NCI-H460 (cell line): ENCODE data around the gene DAAM2. TPM values are rescaled to one million over a fixed set of nuclear protein-coding genes. Genes with fewer than 3 reads are reported as not detected.

Source experiments
- DNase-seq: peaks from one replicate; pipeline ENCODE4 v3.0.0-alpha.2; 2016; ENCODE audit warnings: low read depth; ENCODE audit errors: extremely low read depth
- total RNA-seq: library from RNA; depleted of rRNA; stranded (reverse); fragments of >200 nt; shearing (Covaris generic); gene quantifications from 2 replicates; pipeline ENCODE4 v1.2.3, GENCODE V29; 2014

DAAM2 gene
- total RNA-seq, 1 experiment from 2014 or later, result not detected

DNA sequence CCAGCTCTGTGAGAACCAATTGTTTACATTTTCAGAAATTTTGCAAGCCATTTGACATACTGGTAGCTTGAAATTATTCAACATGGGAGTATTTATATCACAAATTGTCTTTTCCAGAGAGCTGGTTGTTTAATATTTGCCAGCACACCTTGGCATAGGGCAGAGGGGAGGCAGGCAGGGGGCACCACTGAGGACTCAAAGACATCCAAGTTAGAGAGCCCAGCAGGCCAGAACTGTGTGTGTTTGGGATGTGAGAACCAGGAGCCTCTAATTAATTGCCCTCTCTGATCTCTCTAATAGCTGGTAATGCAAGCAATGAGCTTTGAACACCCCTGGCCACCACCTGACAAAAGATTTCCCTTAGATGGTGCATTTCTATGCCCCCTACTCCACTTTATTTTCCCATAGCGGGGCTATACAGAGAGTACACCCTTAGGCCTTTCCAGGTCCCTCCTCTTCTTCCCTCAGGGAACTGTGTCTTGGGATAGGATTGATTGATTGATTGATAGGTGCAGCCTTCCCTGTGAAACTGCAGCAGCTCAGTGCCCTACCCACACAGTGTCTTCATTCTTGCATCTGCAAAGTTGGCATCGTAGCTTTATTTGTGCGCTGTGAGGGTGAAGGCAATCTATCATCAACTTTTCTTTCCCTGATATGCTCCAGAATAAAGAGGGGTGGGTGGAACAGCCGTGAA is 112.9 kb downstream of the DAAM2 start:
- DNase-seq, result no peak

DNA sequence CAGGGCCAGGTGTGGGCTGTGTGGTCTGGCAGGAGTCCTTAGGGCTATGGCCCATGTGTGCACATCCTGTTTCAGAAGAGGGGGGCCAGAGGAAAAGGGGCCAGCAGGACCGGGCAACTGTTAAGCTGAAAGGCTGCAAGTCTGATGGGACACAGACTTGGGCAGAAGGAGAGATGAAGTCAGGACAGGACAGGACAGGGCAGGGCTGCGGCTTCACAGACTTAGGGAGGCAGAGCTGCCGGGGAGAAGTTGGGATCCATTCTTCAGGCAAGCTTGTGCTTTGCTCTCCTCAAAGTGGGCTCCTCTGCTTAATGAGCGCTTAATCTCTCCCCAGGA is 113.4 kb downstream of the DAAM2 start:
- no peak for DNase-seq

DNA sequence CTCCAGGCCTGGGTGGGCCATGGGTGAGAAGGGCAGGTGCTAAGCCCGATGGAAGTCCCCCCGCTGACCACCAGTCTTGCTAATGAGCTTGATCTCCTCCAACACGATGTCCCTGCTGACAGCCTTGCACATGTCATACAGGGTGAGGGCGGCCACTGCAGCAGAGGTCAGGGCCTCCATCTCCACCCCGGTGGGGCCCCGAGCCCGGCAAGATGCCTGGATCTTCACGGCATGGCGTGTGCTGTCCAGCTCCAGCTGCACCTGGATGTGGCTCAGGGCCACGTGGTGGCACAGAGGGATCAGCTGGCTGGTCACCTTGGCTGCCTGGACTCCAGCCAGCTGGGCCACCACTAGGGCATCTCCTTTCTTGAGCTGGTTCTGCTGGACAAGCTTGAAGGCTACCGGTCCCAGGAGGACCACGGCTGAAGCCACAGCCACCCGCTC is 114.2 kb downstream of the DAAM2 start:
- DNase-seq, result no peak

DNA sequence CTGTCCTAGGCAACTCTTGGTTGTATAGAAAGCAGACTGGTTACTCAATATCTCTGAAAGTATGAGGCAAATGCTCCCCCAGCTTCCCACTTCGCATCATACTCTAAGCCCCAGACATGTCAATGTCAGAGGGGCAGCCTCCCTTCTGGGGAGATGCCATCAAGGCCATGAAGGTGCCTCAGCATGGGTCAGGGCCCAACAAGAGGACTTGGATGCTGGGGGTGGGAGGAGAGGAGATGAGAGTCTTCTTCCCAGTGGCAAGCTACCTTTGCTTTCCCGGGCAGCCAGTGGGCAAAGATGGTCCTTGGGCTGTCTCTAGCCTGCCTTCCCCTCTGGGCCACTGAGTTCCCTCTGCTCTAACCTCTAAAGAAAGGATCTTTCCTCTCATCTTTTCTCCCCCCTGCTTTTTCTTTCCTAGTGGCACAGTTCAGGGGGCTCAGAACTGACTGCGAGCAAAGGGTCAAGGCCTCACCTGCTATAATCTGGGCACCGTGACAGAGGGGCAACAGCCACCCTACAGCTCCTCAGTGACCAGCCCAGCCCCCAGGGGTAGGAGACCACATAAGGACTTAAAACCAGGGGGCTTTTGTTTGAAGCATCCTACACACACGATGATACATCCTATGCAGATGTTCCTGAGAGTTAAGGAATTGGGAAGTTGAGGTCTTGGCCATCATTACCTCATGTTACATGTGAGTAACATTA is 115.8 kb downstream of the DAAM2 start:
- DNase-seq, result no peak

DNA sequence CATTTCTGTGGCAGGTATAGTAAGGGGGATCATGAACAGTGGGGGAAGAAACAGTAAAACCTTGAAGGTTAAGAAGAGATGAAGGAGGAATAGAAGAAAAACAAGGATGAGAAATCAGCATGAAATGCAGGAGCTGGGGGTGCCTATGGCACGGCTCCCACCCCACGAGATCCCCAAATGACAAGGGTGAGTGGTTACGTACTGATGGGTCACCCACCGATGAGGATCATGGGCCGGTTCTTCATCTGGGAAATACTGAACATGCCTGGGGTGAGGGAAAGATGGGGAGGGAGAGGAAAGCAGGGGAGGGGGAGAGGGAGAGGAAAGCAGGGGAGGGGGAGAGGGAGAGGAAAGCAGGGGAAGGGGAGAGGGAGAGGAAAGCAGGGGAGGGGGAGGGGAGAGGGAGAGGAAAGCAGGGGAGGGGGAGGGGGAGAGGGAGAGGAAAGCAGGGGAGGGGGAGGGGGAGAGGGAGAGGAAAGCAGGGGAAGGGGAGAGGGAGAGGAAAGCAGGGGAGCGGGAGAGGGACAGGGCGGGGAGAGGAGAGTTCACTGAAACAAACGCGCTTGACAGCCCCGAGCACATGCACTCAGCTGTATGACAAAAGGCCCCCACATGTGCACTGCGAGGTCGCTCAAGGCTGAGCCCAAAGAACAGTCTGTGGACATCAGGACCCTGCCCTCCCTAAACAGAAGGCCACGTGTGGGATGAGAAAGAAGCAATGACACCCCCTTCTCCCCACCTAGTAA is 116.8 kb downstream of the DAAM2 start:
- no peak for DNase-seq

DNA sequence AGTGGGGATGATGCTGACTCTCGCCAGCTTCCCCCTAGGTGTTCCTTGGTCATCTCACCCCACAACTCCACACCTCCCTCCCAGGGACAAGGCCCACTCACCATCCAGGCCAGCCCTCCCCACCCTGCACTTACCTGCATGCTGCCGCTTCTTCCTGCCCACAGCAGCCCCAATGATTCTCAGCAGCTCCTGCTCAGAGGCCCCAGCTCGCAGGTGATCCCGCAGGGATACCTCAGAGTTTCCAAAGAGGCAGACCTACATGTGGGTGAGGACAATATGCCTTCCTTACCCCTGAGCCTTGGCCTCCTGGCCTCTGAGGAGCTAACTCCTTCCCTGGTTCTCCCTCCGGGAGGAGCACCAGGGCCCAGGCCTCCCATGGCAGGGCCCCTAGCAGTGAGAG is 117.5 kb downstream of the DAAM2 start:
- DNase-seq, result no peak

DNA sequence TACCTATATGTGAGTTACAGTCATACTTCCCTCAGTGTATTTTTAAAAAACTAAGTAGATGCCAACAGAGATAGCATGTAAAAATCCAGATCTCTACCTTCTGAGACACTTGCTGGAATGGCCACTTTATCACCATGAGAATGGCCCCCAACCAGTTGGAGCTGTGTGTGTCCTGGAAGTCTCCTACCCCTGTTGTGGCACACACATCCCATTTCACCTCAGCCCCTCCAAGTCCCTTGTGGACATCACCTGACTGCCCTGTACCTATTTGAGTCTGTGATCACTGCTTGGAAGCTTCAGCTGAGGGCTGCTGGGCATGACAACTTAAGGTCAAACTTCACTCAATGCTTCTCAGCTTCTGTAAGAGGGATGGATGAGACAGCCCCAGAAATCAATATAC is 118.0 kb downstream of the DAAM2 start:
- no peak for DNase-seq

DNA sequence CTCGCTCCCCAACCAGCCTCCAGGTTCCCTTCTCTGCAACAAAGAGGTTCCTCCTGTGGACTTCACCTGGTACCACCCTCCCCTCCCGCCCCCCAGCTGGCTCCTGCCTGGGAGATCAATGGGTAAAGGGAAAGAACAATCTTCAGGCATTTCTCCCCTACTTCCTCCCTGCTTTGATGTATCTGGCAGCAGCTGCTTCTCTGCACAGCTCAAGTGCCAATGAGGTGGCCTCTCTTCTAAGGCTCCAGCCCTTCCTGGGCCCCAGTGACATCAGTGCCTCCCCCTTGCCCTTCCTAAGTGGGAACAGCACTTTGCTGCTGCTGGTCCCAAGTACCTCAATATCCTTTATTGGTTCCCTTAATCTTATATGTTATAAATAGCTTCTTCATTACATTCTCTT is 118.6 kb downstream of the DAAM2 start:
- no peak for DNase-seq

DNA sequence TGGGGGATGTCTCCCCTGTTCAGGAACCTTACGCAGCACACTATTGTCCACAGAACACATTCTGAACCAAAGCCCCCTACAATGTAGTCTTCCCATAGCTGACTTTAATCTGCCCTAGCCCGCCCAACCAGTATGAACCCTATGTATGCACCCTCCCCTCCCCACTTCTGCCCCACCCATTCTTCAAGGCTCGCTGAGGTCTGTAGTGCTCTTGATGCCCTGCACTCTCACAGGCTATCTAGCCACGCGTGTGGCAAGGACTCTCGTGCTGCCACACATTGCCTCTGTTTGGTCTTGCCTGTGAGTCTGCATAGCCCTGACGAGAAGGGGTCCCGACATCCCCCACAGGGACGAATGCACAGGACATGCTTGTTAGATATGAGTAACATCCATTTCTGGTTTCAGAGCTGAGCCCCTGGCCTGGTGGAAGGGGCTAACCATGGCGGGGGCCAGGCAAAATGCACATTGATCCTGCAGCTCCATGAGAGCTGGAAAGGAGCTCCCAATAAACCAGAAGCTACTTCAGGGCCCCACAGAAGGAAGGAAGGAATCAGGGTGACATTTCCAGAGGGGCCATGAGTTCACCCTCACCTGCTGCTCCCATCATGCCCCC is 119.4 kb downstream of the DAAM2 start:
- DNase-seq, result no peak

DNA sequence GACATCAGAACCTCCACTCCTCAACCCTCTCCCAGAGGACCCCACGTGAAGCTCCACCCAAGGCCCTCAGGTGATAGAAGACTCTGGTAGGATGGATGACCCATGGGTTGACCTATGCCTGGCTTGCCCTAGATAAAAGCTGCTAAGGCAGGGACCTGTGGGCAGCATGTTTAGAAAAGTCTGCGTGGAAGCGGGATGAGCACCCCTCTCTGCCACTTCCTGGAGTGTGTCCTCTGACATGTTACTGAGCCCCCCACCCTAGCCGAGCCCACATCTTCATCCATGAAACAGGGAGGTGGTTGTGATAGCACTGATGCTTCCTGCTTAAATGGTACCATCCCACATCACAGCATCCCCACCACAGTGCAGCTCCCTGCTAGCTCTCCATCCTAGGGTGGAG is 120.3 kb downstream of the DAAM2 start:
- no peak for DNase-seq

DNA sequence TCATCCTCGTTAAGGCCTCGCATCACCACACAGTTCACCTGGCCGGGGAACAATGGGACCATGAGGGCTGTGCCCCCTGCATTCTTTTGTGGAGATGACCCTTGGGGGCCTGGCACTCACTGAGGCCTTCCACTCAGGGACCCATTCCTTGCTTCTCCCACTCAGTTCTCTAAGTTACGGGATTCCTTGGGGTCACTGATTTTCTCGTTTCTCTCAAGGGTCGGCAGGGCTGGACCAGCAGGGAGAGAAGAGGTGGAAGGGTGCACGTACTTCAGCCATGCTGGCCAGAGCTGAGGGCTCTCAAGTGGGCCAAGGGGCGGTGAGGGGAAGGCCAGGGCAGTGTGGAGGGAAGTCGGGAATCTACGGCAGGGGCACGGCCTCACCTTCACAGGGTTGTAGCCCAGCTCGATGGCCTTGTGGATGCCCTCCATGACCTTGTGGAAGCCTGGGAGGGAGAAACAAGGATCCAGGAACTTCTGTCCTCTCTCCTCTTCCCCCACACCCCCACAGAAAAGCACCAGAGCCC is 121.3 kb downstream of the DAAM2 start:
- no peak for DNase-seq

DNA sequence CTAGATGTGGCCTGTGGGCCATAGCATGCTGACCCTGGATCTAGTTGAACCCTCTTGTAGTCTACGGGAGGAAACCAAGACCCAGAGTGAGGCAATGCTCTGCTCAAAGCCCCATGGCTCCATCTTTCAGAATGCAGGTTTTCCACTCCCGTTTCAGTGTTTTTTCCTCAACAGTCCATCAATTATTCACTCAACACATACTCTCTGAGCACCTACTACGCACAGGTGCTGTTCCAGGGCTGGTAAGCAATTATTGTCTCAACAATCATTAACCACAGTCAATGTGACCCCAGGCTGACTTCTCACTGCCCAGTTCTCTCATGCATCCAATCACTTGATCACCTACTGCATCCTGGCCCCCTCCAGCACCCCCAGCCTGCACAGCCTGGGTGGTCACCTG is 122.1 kb downstream of the DAAM2 start:
- no peak for DNase-seq

DNA sequence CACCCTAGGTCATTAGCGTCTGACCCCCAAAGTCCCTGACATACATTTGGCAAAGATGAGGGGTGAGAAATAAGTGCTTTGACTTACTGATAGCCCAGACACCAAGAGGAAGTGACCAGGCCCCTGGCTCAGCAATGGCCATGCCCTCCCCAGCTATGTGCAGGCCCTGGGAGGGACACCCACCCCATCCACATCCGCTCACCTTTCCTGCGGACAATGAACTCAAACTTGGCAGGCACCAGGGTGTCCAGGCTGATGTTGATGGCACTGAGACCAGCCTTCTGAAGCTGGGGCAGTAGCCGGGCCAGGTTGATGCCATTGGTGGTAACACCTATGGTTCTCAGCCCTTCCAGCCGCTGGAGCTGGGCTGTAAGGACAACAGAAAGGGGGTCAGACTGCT is 123.7 kb downstream of the DAAM2 start:
- no peak for DNase-seq

DNA sequence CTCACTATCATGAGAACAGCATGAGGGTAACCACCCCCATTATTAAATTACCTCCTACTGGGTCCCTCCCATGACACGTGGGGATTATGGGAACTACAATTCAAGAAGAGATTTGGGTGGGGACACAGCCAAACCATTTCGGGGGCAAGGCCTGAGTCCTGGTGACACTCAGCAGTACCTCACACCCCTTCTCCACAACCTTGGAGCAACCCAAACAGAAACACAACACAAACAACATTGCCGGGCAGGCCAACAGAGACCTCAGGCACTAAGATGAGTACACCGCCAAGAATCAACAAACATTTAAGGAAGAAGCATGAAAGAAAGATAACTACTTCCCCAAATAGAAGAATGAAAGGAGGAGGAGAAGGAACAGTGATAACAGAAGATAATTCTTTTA is 125.2 kb downstream of the DAAM2 start:
- no peak for DNase-seq

DNA sequence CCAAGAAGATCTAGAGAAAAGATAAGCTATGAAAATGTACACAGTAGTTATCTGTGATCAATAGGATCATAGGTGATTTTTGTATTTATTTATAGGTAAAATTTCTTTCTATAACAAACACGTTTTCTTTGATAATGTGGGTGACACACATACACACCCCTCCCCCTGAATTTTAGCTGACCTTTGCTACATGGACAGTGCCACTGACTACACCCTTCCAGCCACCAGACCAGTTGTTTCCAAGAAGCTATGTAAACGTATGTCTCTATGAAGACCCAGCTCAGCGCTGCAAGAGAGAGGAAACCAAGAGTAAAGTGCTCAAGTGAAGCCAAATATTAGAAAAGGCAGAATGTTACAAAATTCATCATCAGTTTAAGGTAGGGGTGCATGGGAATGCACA is 125.8 kb downstream of the DAAM2 start:
- DNase-seq, result no peak

DNA sequence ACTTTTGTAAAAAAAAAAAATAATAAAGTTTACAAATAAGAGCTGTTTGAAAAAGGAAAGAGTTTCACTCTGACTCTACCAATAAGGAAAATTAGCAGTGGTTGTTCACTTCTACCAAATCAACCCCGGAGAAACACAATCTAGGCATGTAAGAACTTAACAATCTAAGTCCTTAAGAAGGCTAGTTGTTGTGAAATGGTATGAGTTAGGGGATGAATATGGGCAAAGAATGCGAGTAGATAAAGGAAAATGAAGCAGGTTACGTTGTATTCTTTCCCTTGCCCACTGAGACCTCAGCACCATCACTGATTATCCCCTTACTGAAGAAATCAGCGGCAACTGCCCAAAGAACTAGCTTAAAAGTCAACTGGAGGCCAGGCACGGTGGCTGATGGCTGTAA is 126.7 kb downstream of the DAAM2 start:
- no peak for DNase-seq

DNA sequence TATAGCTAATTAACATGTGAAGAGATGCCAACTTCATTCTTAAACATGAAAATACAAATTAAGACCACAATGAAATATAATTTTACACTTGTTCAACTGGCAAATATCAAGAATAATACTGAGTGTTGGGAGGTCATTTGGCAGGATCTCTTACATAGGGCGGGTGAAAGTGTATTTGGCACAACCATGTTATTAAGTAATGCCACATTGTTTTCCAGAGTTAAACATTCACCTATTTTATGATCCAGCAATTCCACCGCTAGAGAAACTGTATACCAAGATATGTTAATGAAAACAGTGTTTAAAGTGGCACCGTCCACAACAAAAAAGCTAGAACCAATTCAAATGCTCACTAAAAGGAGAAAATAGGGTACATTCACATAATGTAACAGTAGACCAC is 128.0 kb downstream of the DAAM2 start:
- DNase-seq, result no peak

DNA sequence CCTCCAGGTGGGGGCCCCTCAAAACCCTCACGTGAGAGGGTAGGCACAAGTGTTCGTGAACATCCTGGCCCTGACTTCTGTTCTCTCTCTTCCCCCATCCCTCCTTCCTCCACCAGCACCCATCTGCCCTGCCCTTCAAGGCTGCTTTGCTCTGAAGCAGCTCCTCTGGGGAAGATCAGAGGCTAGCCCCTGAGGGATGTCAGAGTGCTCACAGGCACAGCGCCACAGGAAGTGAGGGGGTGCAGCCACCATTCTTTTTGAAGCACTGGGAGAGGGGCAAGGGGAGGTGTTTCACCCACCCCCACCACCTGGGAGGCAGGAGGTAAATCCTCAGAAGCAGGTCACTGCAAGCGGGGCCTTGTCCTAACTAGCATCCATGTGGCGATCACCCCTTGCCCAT is 130.6 kb downstream of the DAAM2 start:
- no peak for DNase-seq

DNA sequence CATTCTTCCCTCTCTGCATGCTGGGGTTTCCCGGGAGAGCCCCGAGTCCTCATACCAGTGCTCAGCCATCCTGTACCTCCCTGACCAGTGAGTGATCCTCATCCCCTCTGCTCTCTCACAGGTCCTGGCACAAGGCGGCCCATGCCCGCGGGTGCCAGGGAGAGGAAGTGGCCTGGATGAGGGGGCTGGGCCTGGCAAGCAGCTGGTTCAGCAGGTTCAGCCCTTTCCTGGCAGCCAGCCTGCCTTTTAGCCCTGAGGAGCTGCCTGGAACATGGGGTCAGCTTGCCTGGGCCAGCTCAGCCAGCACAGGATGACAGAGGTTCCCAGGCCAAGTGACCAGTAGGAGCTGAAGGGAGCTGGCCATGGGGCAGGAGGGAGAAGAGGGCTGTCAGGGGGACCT is 131.2 kb downstream of the DAAM2 start:
- no peak for DNase-seq

DNA sequence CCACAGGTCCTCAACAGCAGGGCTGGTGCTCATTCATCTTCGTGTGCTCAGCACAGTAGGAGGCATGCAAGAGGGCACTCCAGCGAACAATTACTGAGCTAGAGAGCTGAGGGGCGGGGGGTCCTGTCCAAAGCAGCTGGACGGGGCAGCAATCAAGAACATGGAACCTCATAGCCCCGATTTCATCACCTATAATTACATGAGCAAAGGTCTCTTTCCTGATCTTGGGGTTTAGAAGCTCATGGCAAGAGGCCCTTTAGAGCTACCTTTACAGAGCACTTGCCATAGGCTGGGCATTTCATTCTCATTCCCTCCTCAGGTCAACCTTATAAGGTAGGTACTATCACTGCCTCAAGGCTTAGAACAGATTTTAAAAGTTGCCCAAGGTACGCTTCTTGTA is 131.7 kb downstream of the DAAM2 start:
- no peak for DNase-seq

DNA sequence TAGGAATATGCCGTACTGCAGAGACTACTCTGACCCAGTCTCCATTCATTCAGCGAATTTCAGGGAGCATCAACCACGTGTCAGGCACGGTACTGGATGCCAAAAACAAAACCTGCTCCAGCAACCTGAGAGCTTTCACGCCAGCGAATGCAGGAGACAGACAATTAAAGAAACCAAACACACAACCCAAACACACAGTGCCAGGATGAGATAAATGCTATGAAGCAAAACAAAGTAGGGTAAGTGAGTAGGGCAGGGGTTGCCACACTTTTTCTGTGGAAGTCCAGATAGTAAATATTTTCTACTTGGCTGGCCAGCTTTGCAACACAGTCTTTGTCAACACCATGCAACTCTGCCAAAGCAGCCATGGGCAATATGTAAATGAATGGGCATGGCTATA is 132.1 kb downstream of the DAAM2 start:
- no peak for DNase-seq
